Natural killer cell (primary cell): Measurements from ENCODE around the gene TFCP2. TPM values are rescaled to one million over a fixed set of nuclear protein-coding genes. Genes with fewer than 3 reads are reported as not detected.

Experiments
- ATAC-seq, 3 donors: fragments of 150-1000 bp in 2 of 3; fragments of 200-7000 bp in 1 of 3; cut with Tn5 transposase; 1 replicate in 1 of 3; 2 replicates in 2 of 3; pipeline ENCODE4 v1.10.0; 2021; ENCODE audit warnings: mild to moderate bottlenecking in 2 of 3, moderate library complexity in 2 of 3
- DNase-seq, 2 donors: peaks; one replicate each; pipeline versions ENCODE4 v3.0.0 to v3.0.0-alpha.2; 2013 to 2021; ENCODE audit warnings: mixed read lengths in 1 of 2
- H3K27ac ChIP-seq: one replicate; pipeline ENCODE4 v1.5.1; 2013; ENCODE audit warnings: mild to moderate bottlenecking, low read length
- H3K27me3 ChIP-seq: one replicate; pipeline ENCODE4 v1.6.1; 2013; ENCODE audit warnings: low read length; ENCODE audit not compliant: control insufficient read depth, insufficient read depth
- H3K36me3 ChIP-seq: one replicate; pipeline ENCODE4 v1.6.1; 2013; ENCODE audit warnings: low read length; ENCODE audit not compliant: control insufficient read depth, insufficient read depth
- H3K4me1 ChIP-seq: one replicate; pipeline ENCODE4 v1.6.1; 2013; ENCODE audit warnings: low read length; ENCODE audit not compliant: control insufficient read depth, insufficient read depth
- H3K4me3 ChIP-seq: one replicate; pipeline ENCODE4 v1.5.1; 2013; ENCODE audit warnings: low read length
- H3K9me3 ChIP-seq: one replicate; pipeline ENCODE4 v1.6.1; 2013; ENCODE audit warnings: low read length; ENCODE audit not compliant: control insufficient read depth, insufficient read depth
- H3K27ac Mint-ChIP-seq, 2 donors: one replicate each; pipeline ENCODE4 v1.8.0; 2022; ENCODE audit warnings: mild to moderate bottlenecking in 2 of 2, mixed read lengths in 2 of 2, moderate library complexity in 1 of 2
- H3K27me3 Mint-ChIP-seq, 2 donors: one replicate each; pipeline ENCODE4 v1.8.0; 2022; ENCODE audit warnings: low read depth in 2 of 2, mixed read lengths in 2 of 2
- H3K36me3 Mint-ChIP-seq: one replicate; pipeline ENCODE4 v1.8.0; 2022; ENCODE audit warnings: mixed read lengths
- H3K4me1 Mint-ChIP-seq, 2 donors: one replicate each; pipeline ENCODE4 v1.8.0; 2022; ENCODE audit warnings: mixed read lengths in 2 of 2
- H3K4me3 Mint-ChIP-seq: one replicate; pipeline ENCODE4 v1.8.0; 2022; ENCODE audit warnings: mild to moderate bottlenecking, moderate library complexity, mixed read lengths
- H3K9me3 Mint-ChIP-seq, 2 donors: one replicate each; pipeline ENCODE4 v1.8.0; 2022; ENCODE audit warnings: mixed read lengths in 2 of 2
- CTCF ChIP-seq: fragments of 200-600 bp; IDR thresholded peaks from one replicate; pipeline ENCODE4 v1.8.0; 2022; ENCODE audit warnings: antibody characterized with exemption
- WGBS: methylation state at CpG from one replicate; pipeline ENCODE4 v1.1.7; 2013; ENCODE audit warnings: missing lambda C conversion rate; ENCODE audit not compliant: insufficient coverage; 5-methylcytosine and 5-hydroxymethylcytosine counted together
- intact Hi-C: fragments of 100-400 bp; cut with micrococcal nuclease; formaldehyde crosslinking; loops from one replicate; pipeline ENCODE4 v1.14.2; 2022
- total RNA-seq, 4 donors: library from RNA; stranded (reverse); fragments of 120-200 nt in 1 of 4; gene quantifications; one replicate each; pipeline versions ENCODE4 v1.2.3 to v1.2.4, GENCODE V29; 2013 to 2022

TFCP2 gene
- total RNA-seq, 3 donors from 2014 or later (not counting 1 experiment from before 2014, with no cell fraction given) = 26.6 to 34.8 (median 34.8) TPM

- Mint-ChIP-seq H3K27ac (no peak overlapping the region), H3K36me3 (no peaks in the 10 kb centered on the region), H3K4me1 (no peaks in the 10 kb centered on the region), H3K4me3 (no peak overlapping the region), H3K27me3 (no peaks in the 10 kb centered on the region), H3K9me3 (no peaks in the 10 kb centered on the region)
- 77% methylated on average over 4 of the region's 5 CpGs for WGBS
- Histone ChIP-seq H3K4me3 (no peak overlapping the region), H3K9me3 (no peaks in the 10 kb centered on the region), H3K27me3 (no peaks in the 10 kb centered on the region), H3K27ac (no peak overlapping the region), H3K4me1 (no peaks in the 10 kb centered on the region), H3K36me3 (peaks cover 7% of the 10 kb centered on the region)
- DNase-seq (no peak), ATAC-seq (no peak)
- no peak for TF ChIP-seq CTCF
- intact Hi-C loops = no loop called here
Measured at GRCh38 chr12:51132693-51133092, 40.2 kb downstream of the TFCP2 start.

GRCh38 chr12:51131745-51132521, 41.0 kb downstream of the TFCP2 start:
- Histone ChIP-seq H3K4me1 (no peaks in the 10 kb centered on the region), H3K4me3 (no peak overlapping the region), H3K27me3 (no peaks in the 10 kb centered on the region), H3K9me3 (no peaks in the 10 kb centered on the region), H3K27ac (no peak overlapping the region), H3K36me3 (peaks cover 5% of the 10 kb centered on the region)
- Mint-ChIP-seq H3K27ac (peak overlapping the region in 1 of 2 donors; percentile 24), H3K4me1 (peaks cover 3% of the 10 kb centered on the region in 2 donors), H3K36me3 (no peaks in the 10 kb centered on the region), H3K9me3 (no peaks in the 10 kb centered on the region), H3K27me3 (no peaks in the 10 kb centered on the region), H3K4me3 (no peak overlapping the region)
- ATAC-seq (no peak), DNase-seq (no peak)
- intact Hi-C loops = no loop called here
- no peak for TF ChIP-seq CTCF
- 96% methylated on average over 5 of the region's 5 CpGs for WGBS

GRCh38 chr12:51128919-51129318, 44.0 kb downstream of the TFCP2 start:
- ATAC-seq = no peak
- no peaks in the 10 kb centered on the region for H3K27me3 ChIP-seq
- H3K4me3 ChIP-seq = no peak overlapping the region
- TF ChIP-seq CTCF = no peak
- Mint-ChIP-seq H3K9me3 (no peaks in the 10 kb centered on the region), H3K27me3 (no peaks in the 10 kb centered on the region), H3K36me3 (no peaks in the 10 kb centered on the region), H3K27ac (no peak overlapping the region), H3K4me1 (peaks cover 9% of the 10 kb centered on the region in 2 donors), H3K4me3 (no peak overlapping the region)
- no peaks in the 10 kb centered on the region for H3K9me3 ChIP-seq
- WGBS = 96% methylated on average over 3 of the region's 3 CpGs
- no peaks in the 10 kb centered on the region for H3K4me1 ChIP-seq
- H3K27ac ChIP-seq = no peak overlapping the region
- peaks cover 6% of the 10 kb centered on the region for H3K36me3 ChIP-seq
- intact Hi-C loops = no loop called here
- no peak for DNase-seq
